SW 1271 (cell line): ENCODE data around the gene L3MBTL2.
A peak's percentile ranks its signal among the peaks of the same experiment; 100 is the strongest.
"Not testable (repeated sequence)": the region's sequence is repeated elsewhere in the genome, so short reads cannot be mapped to it uniquely, and the experiment has no call there.

ENCODE experiments used
- DNase-seq, 2 experiments: peaks; one replicate each; lab custom pipeline; 2025; lab: John Stamatoyannopoulos, UW

Gene L3MBTL2

DNA sequence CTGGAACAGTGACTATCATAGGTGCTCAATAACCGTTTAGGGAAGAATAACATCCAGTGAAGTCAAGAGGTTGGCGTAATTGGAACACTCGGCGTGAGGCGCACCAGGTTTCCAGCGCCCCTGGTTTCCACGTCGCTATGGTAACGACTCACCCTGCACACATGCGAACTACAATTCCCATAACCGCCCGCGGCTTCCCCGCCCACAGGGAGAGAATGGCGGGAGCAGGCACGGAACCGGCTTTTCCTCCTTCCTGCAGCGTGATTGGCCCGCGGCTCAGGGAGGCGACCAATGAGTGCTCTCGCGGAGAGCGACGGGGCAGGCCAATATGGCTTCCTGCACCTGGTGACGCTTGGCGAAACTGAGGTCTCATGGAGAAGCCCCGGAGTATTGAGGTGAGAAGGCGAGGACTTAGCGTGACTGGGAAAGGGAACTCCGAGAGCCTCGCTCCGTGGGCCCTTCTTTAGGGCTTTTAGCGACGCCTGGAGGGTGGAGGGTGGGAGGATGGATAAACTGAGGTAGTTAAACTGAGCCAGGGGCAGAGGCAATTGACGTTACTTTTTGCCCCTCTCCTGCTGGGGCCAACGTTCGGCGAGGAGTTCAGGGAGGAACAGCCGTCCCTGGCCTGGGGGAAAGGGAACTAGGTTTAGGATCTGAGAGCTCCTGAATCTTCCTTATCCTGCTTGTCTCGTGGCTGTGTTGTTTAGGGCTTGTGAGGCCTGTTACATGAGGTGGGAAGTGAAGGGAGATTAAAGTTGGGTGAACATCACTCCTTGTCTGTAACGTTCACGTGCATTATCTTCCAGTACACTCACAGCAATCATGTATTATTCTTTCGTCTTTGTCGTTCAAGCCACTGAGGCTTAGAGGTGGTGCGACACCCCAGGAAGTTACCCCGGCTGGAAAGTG is at the start of gene L3MBTL2:
Gene L3MBTL2 (plus strand): TSS at position 321 of the 909 bp plus-strand sequence. CDS start 51 bp downstream, at position 372.
- peak; percentile 89 to 91 for DNase-seq

DNA sequence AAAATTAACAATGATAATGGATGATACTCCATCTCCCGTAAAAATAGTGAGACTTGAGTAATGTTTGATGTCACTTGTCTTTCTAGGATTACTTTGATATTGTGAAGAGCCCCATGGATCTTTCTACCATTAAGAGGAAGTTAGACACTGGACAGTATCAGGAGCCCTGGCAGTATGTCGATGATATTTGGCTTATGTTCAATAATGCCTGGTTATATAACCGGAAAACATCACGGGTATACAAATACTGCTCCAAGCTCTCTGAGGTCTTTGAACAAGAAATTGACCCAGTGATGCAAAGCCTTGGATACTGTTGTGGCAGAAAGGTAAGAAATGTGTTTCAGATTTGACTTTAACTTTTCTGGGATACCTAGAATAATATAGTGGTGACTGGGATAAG is 48.0 kb upstream of the L3MBTL2 start:
- no peak for DNase-seq

DNA sequence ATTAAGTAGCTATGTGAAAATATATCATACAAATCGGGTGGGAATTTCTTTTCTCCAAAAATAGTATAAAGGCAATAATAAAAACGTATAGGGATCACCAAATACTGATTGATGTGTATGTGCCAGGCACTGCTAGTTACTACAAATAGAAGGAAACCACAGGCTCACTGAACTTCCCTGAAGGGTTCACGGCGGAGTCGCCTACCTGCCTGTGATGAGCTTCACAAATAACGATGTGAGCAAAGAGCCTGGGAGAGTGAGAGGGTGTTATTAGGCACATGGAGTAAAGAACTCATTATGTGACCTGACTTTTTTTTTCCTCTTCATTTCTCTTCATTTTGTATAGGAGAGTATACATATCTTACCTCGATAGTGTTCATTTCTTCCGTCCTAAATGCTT is 36.0 kb upstream of the L3MBTL2 start:
- no peak for DNase-seq

DNA sequence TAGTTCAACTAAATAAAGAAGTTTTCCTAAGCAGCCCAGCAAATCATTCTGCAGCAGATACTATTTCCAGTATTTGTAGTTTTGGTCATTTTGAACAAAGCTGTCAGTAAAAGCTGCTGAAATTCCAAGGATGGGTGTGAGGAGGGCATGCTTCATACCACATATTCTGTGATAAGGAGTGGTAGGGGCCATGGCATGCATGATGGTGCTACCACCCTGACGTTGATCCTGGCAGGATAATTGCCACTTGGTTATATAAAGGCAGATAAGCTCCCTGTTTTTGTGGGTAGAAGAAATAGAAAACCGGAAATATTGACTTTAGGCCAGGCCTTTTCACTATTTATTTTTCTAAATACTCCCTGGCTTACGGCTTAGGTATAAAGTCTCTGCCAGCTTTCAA is 33.1 kb upstream of the L3MBTL2 start:
- DNase-seq = no peak

DNA sequence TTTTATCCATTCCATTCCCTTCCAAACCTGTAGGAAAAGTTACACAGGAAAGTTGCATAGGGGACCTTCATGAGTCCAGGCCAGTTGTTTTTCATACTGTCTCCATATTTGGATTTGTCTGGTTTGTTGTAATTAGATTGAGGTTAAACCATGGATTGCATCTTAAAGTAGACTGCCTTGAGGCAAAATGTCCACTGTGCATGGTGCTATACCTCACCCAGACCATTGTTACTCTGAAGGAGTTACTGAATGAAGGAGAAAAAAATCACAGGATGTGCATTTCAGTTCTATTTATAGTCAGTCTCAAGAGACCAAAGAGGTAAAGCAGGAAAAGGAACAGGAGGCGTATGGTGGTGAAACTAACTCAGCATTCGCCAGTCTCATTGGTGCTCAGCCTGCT is 29.6 kb upstream of the L3MBTL2 start:
- no peak for DNase-seq

DNA sequence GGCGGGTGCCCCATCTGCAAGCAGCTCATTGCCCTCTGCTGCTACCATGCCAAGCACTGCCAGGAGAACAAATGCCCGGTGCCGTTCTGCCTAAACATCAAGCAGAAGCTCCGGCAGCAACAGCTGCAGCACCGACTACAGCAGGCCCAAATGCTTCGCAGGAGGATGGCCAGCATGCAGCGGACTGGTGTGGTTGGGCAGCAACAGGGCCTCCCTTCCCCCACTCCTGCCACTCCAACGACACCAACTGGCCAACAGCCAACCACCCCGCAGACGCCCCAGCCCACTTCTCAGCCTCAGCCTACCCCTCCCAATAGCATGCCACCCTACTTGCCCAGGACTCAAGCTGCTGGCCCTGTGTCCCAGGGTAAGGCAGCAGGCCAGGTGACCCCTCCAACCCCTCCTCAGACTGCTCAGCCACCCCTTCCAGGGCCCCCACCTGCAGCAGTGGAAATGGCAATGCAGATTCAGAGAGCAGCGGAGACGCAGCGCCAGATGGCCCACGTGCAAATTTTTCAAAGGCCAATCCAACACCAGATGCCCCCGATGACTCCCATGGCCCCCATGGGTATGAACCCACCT is 28.0 kb upstream of the L3MBTL2 start:
- no peak for DNase-seq

DNA sequence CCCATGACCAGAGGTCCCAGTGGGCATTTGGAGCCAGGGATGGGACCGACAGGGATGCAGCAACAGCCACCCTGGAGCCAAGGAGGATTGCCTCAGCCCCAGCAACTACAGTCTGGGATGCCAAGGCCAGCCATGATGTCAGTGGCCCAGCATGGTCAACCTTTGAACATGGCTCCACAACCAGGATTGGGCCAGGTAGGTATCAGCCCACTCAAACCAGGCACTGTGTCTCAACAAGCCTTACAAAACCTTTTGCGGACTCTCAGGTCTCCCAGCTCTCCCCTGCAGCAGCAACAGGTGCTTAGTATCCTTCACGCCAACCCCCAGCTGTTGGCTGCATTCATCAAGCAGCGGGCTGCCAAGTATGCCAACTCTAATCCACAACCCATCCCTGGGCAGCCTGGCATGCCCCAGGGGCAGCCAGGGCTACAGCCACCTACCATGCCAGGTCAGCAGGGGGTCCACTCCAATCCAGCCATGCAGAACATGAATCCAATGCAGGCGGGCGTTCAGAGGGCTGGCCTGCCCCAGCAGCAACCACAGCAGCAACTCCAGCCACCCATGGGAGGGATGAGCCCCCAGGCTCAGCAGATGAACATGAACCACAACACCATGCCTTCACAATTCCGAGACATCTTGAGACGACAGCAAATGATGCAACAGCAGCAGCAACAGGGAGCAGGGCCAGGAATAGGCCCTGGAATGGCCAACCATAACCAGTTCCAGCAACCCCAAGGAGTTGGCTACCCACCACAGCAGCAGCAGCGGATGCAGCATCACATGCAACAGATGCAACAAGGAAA is 27.3 kb upstream of the L3MBTL2 start:
- DNase-seq = no peak

DNA sequence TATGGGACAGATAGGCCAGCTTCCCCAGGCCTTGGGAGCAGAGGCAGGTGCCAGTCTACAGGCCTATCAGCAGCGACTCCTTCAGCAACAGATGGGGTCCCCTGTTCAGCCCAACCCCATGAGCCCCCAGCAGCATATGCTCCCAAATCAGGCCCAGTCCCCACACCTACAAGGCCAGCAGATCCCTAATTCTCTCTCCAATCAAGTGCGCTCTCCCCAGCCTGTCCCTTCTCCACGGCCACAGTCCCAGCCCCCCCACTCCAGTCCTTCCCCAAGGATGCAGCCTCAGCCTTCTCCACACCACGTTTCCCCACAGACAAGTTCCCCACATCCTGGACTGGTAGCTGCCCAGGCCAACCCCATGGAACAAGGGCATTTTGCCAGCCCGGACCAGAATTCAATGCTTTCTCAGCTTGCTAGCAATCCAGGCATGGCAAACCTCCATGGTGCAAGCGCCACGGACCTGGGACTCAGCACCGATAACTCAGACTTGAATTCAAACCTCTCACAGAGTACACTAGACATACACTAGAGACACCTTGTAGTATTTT is 26.6 kb upstream of the L3MBTL2 start:
- DNase-seq = no peak

DNA sequence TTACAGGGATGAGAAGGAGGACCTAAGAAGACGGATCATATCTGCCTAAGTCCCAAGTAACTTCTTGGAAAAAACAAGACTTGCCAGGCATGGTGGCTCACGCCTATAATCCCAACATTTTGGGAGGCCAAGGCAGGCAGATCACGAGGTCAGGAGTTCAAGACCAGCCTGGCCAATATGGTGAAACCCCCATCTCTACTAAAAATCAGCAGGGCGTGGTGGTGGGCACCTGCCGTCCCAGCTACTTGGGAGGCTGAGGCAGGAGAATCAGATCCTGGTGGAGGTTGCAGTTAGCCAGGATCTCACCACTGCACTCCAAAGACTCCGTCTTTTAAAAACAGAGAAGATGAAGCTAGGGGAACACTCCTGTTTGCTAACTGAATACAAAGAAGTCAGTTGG is 24.8 kb upstream of the L3MBTL2 start:
- DNase-seq = not testable (repeated sequence)

DNA sequence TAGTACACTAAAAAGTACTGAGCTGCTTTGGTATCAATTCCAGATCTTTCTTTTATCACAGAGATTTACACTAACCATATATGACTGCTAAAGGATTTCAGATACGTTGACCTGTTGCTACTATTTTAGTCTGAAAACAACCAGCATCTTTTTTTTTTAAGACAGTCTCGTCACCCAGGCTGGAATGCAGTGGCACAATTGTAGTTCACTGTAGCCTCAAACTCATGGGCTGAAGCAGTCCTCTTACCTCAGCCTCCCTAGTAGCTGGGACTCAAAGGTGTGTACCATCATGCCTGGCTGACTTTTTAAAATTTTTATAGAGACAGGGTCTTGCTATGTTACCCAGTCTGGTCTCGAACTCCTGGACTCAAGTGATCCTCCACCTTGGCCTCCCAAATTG is 24.2 kb upstream of the L3MBTL2 start:
- DNase-seq = no peak

DNA sequence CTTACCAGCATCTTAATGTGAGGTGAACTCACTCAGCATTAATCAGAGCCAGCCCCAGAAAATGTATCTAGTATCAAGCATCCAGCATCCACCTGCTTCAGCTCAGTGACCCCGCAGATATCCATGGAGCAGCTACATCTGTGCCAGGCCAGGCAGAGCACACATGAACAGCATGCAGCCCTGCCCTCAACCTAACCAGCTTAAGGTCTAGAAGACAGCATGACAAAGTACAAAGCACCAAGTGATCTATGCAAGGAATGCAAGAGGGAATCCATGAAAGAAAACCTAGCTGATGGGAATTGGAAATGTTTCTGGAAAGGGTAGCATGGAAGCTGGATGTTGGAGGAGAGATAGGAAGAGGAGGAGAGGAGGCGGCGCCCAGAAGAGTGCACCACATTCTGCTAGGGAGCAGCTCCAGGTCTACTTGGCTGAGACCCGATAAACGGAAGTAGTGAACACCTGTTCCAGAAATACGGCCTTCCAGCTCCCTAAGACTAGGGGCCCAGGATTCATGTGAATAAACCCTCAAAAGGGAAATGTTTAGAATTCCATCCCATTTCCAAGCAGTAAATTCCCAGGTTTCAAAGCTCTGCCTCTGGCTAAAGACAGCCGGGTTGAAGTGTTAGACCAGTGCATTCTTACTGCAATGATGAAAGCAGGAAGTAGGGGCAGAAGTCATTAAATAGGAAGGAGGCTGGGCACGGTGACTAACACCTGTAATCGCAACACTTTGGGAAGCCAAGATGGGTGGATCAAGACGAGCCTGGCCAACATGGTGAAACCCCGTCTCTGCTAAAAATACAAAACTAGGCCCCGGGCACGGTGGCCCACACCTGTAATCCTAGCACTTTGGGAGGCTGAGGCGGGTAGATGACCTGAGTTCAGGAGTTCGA is 23.5 kb upstream of the L3MBTL2 start:
- DNase-seq = peak in 1 of 2 experiments; percentile 27

DNA sequence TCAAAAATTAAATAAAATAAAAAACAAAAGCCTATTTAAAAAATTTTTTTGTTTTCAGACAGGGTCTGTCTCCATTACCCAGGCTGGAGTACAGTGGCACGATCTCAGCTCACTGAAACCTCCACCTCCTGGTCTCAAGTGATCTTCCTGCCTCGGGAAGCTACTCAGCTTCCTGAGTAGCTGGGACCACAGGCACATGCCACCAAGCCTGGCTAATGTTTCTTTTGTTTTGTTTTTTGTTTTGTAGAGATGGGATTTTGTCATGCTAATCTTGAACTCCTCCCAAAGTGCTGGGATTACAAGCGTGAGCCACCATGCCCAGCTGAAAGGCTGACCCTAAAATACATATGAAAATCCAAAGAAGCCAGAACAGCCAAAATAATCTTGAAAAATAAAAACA is 20.4 kb upstream of the L3MBTL2 start:
- DNase-seq = no peak

DNA sequence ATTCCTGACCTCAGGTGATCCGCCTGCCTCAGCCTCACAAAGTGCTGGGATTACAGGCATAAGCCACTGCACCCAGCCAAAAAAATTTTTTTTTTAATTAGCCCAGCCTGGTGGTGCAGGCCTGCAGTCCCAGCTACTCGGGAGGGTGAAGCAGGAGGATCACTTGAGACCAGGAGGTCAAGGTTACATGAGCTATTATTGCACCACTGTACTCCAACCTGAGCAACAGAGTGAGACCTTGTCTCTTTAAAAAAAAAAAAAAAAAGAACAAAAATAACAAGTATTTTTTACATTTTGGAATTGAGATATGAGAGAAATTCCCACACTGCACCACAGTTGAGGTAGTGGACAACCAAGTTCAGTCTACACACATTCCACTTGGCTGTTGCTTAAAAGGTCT is 13.6 kb upstream of the L3MBTL2 start:
- DNase-seq = no peak

DNA sequence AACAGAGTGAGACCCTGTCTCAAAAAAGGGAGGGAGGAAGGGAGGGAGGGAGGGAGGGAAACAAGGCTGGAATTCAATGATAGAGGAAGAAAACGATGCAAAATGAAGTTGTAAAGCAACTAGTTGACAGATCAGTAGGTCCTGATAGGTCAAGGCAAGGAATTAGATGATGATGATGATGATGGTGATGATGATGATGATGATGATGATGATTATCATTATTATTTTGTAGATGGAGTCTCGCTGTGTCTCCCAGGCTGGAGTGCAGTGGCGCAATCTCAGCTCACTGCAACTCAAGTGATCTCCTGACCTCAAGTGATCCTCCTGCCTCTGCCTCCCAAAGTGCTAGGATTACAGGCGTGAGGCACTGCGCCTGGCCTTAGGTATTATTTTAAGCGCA is 11.3 kb upstream of the L3MBTL2 start:
- DNase-seq = no peak

DNA sequence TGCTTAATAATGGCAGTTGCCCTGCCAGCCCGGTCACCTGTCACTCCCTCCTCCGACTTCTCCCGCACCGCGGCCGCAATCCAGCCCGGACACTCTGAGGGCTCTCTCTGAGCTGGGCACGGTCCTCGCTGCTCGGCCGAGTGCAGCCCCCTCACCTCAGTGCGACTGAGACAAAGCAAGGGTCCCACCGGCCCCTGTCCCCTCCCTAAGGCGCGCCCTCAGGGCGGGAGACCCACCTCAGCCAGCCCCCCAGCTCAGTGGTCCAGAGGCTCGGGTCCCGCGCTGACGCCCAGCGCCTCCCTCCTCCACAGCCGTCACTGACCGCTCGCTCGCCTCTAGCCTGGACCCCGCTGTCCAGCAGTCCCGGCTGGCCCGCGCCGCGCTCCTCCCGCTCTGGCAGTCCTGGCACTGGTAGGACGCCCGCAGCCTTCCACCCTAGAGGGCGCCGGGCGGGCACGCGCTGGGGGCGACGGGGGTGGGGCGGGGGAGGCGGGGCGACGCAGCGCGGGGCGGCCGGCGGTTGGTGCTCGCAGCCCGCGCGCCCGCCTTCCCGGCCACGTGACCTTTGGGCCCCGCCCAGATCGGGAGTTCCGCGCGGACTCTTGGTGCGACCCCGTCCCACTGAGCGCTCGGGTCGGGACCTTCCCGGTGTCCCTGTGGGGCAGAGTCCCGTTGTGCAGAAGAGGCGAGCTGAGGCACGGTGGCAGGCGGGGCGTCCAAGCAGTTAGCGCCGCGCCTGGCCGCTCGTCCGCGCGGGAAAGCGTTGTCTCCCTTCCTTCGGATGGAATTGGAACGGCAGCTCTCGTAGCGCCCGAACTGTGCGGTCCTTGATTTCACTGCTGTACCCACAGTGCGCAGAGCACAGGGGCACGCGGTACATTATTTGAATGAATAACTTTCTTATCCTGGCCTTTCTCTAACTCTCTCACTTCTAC is 7.8 kb upstream of the L3MBTL2 start:
- DNase-seq = peak in 1 of 2 experiments; percentile 57

DNA sequence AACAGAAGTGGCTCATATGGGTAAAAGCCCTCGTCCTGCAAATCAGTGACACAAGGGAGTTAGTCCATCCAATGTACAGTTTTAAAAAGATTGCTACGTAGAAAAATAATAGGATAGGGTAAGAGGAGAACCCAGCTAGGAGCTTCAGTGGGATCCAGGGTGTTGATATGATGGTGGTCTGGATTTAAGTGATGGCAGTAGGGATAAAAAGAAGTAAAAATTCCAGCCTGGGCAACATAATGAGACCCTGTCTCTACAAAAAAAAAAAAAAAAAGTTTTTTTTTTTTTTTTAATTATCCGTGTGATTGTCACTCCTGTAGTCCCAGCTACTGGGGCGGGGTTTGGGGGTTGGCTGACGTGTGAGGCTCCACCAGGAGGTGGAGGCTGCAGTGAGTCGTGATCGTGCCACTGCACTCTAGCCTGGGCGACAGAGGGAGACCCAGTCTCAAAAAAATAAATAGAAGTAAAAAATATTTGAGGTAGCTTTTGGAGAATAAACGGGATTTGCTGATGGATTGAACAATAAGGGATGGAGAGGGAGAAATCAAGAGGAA is 7.0 kb upstream of the L3MBTL2 start:
- DNase-seq = peak; percentile 23 to 36

DNA sequence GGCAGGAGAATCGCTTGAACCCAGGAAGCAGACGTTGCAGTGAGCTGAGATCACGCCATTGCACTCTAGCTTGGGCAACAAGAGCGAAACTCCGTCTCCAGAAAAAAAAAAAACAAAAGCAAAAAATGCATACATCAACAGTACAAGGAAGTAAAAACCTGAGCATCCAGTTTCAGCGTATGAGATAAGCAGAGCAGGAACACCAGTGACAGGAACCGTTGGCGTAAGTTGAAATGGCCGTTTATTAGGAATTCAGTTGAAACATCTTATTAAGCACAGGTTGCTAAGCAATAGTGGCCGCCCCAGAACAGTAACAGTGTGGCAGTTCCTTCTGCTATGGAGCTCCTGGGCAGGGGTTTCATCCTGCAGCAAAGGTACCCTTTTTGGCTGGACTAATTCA is 4.0 kb upstream of the L3MBTL2 start:
- no peak for DNase-seq

DNA sequence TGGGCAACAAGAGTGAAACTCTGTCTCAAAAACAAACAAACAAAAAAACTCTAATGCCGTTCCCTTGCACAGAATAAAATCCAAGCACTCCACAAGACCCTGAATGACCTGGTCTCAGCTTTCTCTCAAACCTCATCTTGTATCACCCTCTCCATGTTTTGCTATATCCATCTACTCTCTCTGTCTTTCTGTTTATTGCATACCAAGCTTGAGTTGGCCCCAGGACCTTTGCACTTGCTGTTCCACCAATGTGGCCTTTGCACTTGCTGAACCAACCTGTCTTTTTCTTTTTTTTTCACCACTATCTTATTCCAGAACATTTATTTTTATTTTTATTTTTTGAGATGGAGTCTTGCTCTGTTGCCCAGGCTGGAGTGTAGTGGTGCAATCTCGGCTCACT is 2.0 kb upstream of the L3MBTL2 start:
- no peak for DNase-seq

DNA sequence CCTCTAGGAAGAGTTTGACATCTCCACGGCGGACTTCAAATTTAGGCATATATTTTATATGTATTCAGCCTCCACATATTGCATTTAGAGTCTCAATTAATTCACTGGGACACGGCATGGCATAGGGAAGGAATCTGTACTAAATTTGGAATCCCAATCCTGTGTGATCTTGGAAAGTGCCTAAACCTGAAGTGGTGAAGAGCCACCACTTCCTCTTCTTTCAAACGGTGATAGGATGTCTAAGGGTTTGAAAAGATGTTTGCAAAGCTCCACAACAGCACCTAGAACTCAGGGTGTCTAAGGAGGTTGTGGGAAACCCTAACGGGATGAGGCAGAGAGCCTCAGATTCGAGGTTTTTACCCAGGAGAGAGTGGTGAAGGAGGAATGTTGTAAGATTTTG is 1.0 kb upstream of the L3MBTL2 start:
- DNase-seq = no peak

DNA sequence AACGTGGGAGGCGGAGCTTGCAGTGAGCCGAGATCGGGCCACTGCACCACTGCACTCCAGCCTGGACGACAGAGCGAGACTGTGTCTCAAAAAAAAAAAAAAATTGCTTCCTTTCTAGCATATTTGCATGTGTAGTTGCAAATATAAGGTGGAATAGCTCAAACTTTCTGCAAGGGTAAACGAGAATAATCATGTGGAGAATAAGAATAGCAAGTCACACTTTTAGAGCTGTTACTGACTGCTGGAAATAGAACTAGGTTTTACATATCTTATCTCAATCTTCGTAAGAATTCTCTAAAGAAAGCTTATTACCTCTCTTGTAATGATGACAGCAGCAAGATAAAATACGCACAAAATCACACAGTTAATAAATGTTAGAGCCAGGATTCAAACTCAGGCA is 1.6 kb downstream of the L3MBTL2 start:
- DNase-seq = no peak
